LNCAP (cell line): ENCODE results near the gene RPS3A.

ENCODE experiments used
- TF ChIP-seq, protein P1 (sequence below): fragments of 450-650 bp; IDR thresholded peaks from 2 replicates; pipeline ENCODE4 v1.5.1; 2017; ENCODE audit warnings: mild to moderate bottlenecking

The RPS3A gene

DNA sequence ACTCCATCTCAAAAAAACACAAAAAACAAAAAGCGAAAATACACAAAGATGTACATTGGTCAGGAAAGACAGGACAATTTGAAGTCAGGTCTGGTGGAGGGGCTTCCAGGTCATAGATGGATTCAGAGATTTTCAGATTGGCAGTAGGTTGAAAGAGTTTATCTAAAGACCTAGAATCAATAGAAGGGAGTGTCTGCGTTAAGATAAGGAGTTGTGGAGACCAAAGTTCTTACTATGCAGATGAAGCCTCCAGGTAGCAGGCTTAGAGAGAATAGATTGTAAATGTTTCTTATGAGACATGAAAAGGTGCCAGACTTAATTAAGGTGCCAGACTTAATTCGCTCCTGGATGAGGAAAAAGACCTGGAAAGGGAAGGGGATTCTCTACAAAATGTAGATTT, 6.9 kb upstream of the RPS3A start:
- TF ChIP-seq, protein P1, sequence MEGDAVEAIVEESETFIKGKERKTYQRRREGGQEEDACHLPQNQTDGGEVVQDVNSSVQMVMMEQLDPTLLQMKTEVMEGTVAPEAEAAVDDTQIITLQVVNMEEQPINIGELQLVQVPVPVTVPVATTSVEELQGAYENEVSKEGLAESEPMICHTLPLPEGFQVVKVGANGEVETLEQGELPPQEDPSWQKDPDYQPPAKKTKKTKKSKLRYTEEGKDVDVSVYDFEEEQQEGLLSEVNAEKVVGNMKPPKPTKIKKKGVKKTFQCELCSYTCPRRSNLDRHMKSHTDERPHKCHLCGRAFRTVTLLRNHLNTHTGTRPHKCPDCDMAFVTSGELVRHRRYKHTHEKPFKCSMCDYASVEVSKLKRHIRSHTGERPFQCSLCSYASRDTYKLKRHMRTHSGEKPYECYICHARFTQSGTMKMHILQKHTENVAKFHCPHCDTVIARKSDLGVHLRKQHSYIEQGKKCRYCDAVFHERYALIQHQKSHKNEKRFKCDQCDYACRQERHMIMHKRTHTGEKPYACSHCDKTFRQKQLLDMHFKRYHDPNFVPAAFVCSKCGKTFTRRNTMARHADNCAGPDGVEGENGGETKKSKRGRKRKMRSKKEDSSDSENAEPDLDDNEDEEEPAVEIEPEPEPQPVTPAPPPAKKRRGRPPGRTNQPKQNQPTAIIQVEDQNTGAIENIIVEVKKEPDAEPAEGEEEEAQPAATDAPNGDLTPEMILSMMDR: no peak

- TF ChIP-seq, protein P1: no peak
Observed at GRCh38 chr4:151093203-151093602, 6.2 kb upstream of the RPS3A start.

- TF ChIP-seq, protein P1: no peak
Observed at GRCh38 chr4:151094290-151094751, 5.1 kb upstream of the RPS3A start.

DNA sequence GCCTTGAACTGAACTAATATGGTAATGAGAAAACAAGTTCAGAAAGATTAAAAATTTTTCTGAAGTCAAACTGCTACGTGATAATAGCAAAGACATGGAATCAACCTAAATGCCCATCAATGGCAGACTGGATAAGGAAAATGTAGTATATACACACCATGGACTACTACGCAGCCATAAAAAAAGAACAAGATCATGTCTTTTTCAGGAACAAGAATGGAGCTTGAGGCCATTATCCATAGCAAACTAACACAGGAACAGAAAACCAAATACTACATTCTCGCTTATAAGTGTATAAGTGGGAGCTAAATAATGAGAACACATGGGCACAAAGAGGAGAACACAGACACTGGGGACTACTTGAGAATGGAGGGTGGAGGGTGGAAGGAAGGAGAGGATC, 4.3 kb upstream of the RPS3A start:
- TF ChIP-seq, protein P1: no peak

DNA sequence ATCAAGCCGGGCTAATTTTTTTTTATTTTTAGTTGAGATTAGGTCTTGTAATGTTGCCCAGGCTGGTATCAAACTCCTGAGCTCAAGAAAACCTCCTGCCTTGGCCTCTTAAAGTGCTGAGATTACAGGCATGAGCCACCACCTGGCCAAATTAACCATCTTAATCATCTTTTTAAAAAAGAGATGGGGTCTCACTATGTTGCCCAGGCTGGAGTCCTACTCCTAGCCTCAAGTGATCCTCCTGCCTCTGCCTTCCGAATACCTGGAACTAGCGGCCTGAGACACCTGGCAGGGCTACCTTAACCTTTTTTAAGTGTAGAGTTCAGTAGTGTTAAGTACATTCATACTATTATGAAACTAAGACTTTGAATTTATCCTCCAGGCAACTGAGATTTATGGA, 1.7 kb upstream of the RPS3A start:
- TF ChIP-seq, protein P1: no peak

DNA sequence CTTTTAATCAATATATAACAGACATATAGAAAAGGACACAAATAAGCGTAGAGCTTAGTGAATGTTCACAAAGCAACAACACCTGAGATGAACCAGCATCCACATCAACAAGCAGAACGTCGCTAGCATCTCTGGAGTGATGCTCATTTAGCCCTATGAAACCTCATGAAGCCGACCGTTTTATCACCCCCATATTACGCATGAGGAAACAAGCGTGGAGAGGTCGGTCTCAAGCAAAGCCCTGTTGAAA, 524 bp upstream of the RPS3A start:
- TF ChIP-seq, protein P1: no peak

DNA sequence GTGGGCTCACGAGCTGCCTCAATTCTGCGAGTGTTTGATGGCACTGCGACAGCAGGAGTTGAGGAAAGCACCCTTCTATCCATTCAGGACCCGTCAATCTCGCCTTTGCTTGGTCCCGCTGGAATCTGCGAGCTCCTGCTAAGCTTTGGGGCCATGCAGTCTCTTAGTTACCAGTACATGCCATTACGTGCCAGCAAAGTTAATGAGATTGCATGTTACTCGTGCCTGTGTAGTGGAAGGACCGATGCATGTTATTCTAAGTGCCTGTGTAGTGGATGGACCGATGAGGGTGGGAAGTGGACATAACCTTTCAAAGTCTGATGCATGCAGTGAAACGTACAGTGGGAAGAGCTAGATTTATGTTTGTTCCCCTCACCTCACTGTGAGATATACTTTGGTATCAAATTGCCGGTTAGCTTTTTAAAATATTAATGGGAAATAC, 569 bp downstream of the RPS3A start:
- TF ChIP-seq, protein P1: no peak

- TF ChIP-seq, protein P1: no peak
Observed at GRCh38 chr4:151100531-151100930, 1.1 kb downstream of the RPS3A start.
